ENCODE results near the gene DOCK10.
A peak's percentile ranks its signal among the peaks of the same experiment; 100 is the strongest.

The DOCK10 gene

GRCh38 chr2:224909885-224910573 lies 132.2 kb downstream of the DOCK10 start:
- peak; percentile 55 for DNase-seq

- DNase-seq, result no peak
These were observed 133.4 kb downstream of the DOCK10 start for GRCh38 chr2:224908818-224909217.

- DNase-seq, result no peak
These were observed 137.9 kb downstream of the DOCK10 start for GRCh38 chr2:224904381-224904780.

GRCh38 chr2:224903621-224904020 lies 138.6 kb downstream of the DOCK10 start:
- DNase-seq, result no peak

- DNase-seq, result peak; percentile 22
These were observed 141.1 kb downstream of the DOCK10 start for GRCh38 chr2:224901121-224901676.

- no peak for DNase-seq
These were observed 146.9 kb downstream of the DOCK10 start for GRCh38 chr2:224895377-224895776.

- DNase-seq, result no peak
These were observed 147.9 kb downstream of the DOCK10 start for GRCh38 chr2:224894356-224894755.

- DNase-seq, result no peak
These were observed 148.4 kb downstream of the DOCK10 start for GRCh38 chr2:224893848-224894247.

GRCh38 chr2:224892574-224893204 lies 149.6 kb downstream of the DOCK10 start:
- no peak for DNase-seq

- no peak for DNase-seq
These were observed 151.9 kb downstream of the DOCK10 start for GRCh38 chr2:224890372-224890771.

GRCh38 chr2:224887141-224887540 lies 155.1 kb downstream of the DOCK10 start:
- DNase-seq, result no peak

GRCh38 chr2:224885836-224886547 lies 156.3 kb downstream of the DOCK10 start:
- DNase-seq, result no peak

GRCh38 chr2:224885291-224885690 lies 157.0 kb downstream of the DOCK10 start:
- DNase-seq, result no peak

- DNase-seq, result no peak
These were observed 158.1 kb downstream of the DOCK10 start for GRCh38 chr2:224884188-224884587.

GRCh38 chr2:224883700-224884099 lies 158.6 kb downstream of the DOCK10 start:
- DNase-seq, result no peak

GRCh38 chr2:224883172-224883516 lies 159.1 kb downstream of the DOCK10 start:
- DNase-seq, result no peak

GRCh38 chr2:224882291-224883171 lies 159.7 kb downstream of the DOCK10 start:
- no peak for DNase-seq

- no peak for DNase-seq
These were observed 160.4 kb downstream of the DOCK10 start for GRCh38 chr2:224881846-224882245.

GRCh38 chr2:224876522-224876921 lies 165.7 kb downstream of the DOCK10 start:
- no peak for DNase-seq

GRCh38 chr2:224875841-224876240 lies 166.4 kb downstream of the DOCK10 start:
- DNase-seq, result no peak

GRCh38 chr2:224875153-224875552 lies 167.1 kb downstream of the DOCK10 start:
- no peak for DNase-seq

- no peak for DNase-seq
These were observed 170.5 kb downstream of the DOCK10 start for GRCh38 chr2:224871813-224872212.

- DNase-seq, result no peak
These were observed 171.9 kb downstream of the DOCK10 start for GRCh38 chr2:224870341-224870740.

All from NCI-H748 treated with DMSO at 0.1 percent for 48 hours (cell line).